Karpas-422 (cell line): ENCODE results near the gene DHDH. TPM values are rescaled to one million over a fixed set of nuclear protein-coding genes. Genes with fewer than 3 reads are reported as not detected.

Experiments
- DNase-seq: peaks from one replicate; pipeline ENCODE4 v3.0.0-alpha.2; 2015
- H2AFZ ChIP-seq: fragments of 200-600 bp; sonication (generic); 2 replicates; pipeline ENCODE4 v1.6.1; 2014; ENCODE audit warnings: antibody characterized with exemption, low read length, mixed read lengths
- H3K27ac ChIP-seq: fragments of 200-600 bp; sonication (generic); 2 replicates; pipeline ENCODE4 v1.5.1; 2014; ENCODE audit warnings: mild to moderate bottlenecking, low read length, moderate library complexity
- H3K27me3 ChIP-seq: fragments of 200-600 bp; sonication (generic); 2 replicates; pipeline ENCODE4 v1.6.1; 2014; ENCODE audit warnings: low read length, mixed read lengths
- H3K36me3 ChIP-seq: fragments of 200-600 bp; sonication (generic); 2 replicates; pipeline ENCODE4 v1.6.1; 2014; ENCODE audit warnings: low read length, mixed read lengths; ENCODE audit not compliant: insufficient read depth
- H3K4me1 ChIP-seq: fragments of 200-600 bp; sonication (generic); 2 replicates; pipeline ENCODE4 v1.6.1; 2014; ENCODE audit warnings: mild to moderate bottlenecking, low read length, mixed read lengths
- H3K4me2 ChIP-seq: fragments of 200-600 bp; sonication (generic); 2 replicates; pipeline ENCODE4 v1.6.1; 2014; ENCODE audit warnings: low read length, low read depth, mild to moderate bottlenecking; ENCODE audit not compliant: poor library complexity, severe bottlenecking
- H3K4me3 ChIP-seq: fragments of 200-600 bp; sonication (generic); 2 replicates; pipeline ENCODE4 v1.5.1; 2014; ENCODE audit warnings: mild to moderate bottlenecking, antibody characterized with exemption, low read length, mixed read lengths
- H3K79me2 ChIP-seq: fragments of 200-600 bp; sonication (generic); 2 replicates; pipeline ENCODE4 v1.6.1; 2014; ENCODE audit warnings: mild to moderate bottlenecking, low read length, mixed read lengths
- H3K9ac ChIP-seq: fragments of 200-600 bp; sonication (generic); 2 replicates; pipeline ENCODE4 v1.6.0; 2014; ENCODE audit warnings: low read length
- H3K9me2 ChIP-seq: fragments of 200-600 bp; sonication (generic), shearing (Covaris generic); replicated peaks from 2 replicates; pipeline ENCODE4 v1.6.0; 2014; ENCODE audit warnings: mild to moderate bottlenecking, low read length, moderate library complexity; ENCODE audit not compliant: insufficient read depth
- H3K9me3 ChIP-seq: fragments of 300-700, 200-600 bp; sonication (generic); 2 replicates; pipeline ENCODE4 v1.6.1; 2014; ENCODE audit warnings: low read length, mixed read lengths
- H4K20me1 ChIP-seq: fragments of 200-600 bp; sonication (generic); 2 replicates; pipeline ENCODE4 v1.6.1; 2014; ENCODE audit warnings: mild to moderate bottlenecking, antibody characterized with exemption, low read length, low read depth; ENCODE audit not compliant: insufficient read depth
- small RNA-seq: library from RNA; depleted of rRNA; stranded (forward); fragments of <200 nt; gene quantifications from one replicate; pipeline ENCODE3, GENCODE V24; 2014
- total RNA-seq: library from RNA; depleted of rRNA; stranded (reverse); fragments of >200 nt; shearing (Covaris generic); gene quantifications from 2 replicates; pipeline ENCODE4 v1.2.3, GENCODE V29; 2014; ENCODE audit warnings: low replicate concordance; rRNA removed

Gene DHDH
- total RNA-seq, 1 experiment from 2014 or later = 3.3 TPM

GRCh38 chr19:48991011-48991609 lies 57.6 kb downstream of the DHDH start:
- H3K27ac ChIP-seq = no peak overlapping the region
- no peak overlapping the region for H2AFZ ChIP-seq
- H4K20me1 ChIP-seq = peaks cover 13% of the 10 kb centered on the region; the same call in 1 of the 2 replicates
- H3K9me3 ChIP-seq = no peaks in the 10 kb centered on the region
- peak overlapping the region; percentile 91 for H3K9ac ChIP-seq
- H3K79me2 ChIP-seq = peaks cover 55% of the 10 kb centered on the region
- H3K27me3 ChIP-seq = no peaks in the 10 kb centered on the region
- peak overlapping the region; percentile 86 for H3K4me2 ChIP-seq
- peaks cover 23% of the 10 kb centered on the region for H3K4me1 ChIP-seq
- H3K36me3 ChIP-seq = no peaks in the 10 kb centered on the region; the same call in none of the 2 replicates
- peak overlapping the region; percentile 87 for H3K4me3 ChIP-seq
- H3K9me2 ChIP-seq = no peaks in the 10 kb centered on the region
- DNase-seq = no peak

GRCh38 chr19:48991873-48992580 lies 58.5 kb downstream of the DHDH start:
- Histone ChIP-seq H3K4me3 (peak overlapping the region; percentile 87), H3K9me2 (no peaks in the 10 kb centered on the region), H3K9me3 (no peaks in the 10 kb centered on the region), H3K79me2 (peaks cover 63% of the 10 kb centered on the region), H3K4me1 (peaks cover 23% of the 10 kb centered on the region), H3K9ac (peak overlapping the region; percentile 91), H4K20me1 (peaks cover 14% of the 10 kb centered on the region), H3K36me3 (no peaks in the 10 kb centered on the region; the same call in none of the 2 replicates), H2AFZ (peak overlapping the region; percentile 33; the same call in 1 of the 2 replicates), H3K27ac (peak overlapping the region; percentile 46; the same call in 1 of the 2 replicates), H3K4me2 (peak overlapping the region; percentile 86), H3K27me3 (no peaks in the 10 kb centered on the region)
- peak; percentile 70 for DNase-seq

- Histone ChIP-seq H3K79me2 (peaks cover 68% of the 10 kb centered on the region), H2AFZ (peak overlapping the region; percentile 33; the same call in 1 of the 2 replicates), H3K4me1 (peaks cover 23% of the 10 kb centered on the region), H3K9me2 (no peaks in the 10 kb centered on the region), H3K27ac (peak overlapping the region; percentile 46; the same call in 1 of the 2 replicates), H3K36me3 (no peaks in the 10 kb centered on the region), H4K20me1 (peaks cover 18% of the 10 kb centered on the region), H3K4me2 (peak overlapping the region; percentile 86), H3K9ac (peak overlapping the region; percentile 91), H3K27me3 (no peaks in the 10 kb centered on the region), H3K9me3 (no peaks in the 10 kb centered on the region), H3K4me3 (peak overlapping the region; percentile 87)
- DNase-seq = peak; percentile 74
Measured at GRCh38 chr19:48992581-48993174, 59.2 kb downstream of the DHDH start.

- peak; percentile 100 for DNase-seq
- Histone ChIP-seq H3K4me1 (peaks cover 23% of the 10 kb centered on the region), H3K4me2 (peak within 1 kb of the TSS; percentile 86), H3K4me3 (peak within 1 kb of the TSS; percentile 87), H3K9me3 (no peaks in the 10 kb centered on the region), H3K9me2 (no peaks in the 10 kb centered on the region), H4K20me1 (peaks cover 24% of the 10 kb centered on the region), H2AFZ (peak within 1 kb of the TSS; percentile 33; the same call in 1 of the 2 replicates), H3K79me2 (peaks cover 75% of the 10 kb centered on the region), H3K27ac (peak within 1 kb of the TSS; percentile 76), H3K36me3 (no peaks in the 10 kb centered on the region), H3K27me3 (no peaks in the 10 kb centered on the region), H3K9ac (peak within 1 kb of the TSS; percentile 91)
Measured at GRCh38 chr19:48993175-48994034, 59.9 kb downstream of the DHDH start, which contains the start of the genes GYS1 and RUVBL2. Gene GYS1, minus strand, starts transcription at chr19:48993309. Its CDS starts 197 bp downstream, at chr19:48993112. Gene RUVBL2, plus strand, starts transcription at chr19:48993887. Its CDS starts 25 bp downstream, at chr19:48993912.

- Histone ChIP-seq H2AFZ (no peak overlapping the region), H3K27me3 (no peaks in the 10 kb centered on the region), H3K4me2 (peak overlapping the region; percentile 84), H3K27ac (peak overlapping the region; percentile 76), H3K4me1 (peaks cover 23% of the 10 kb centered on the region), H3K9ac (peak overlapping the region; percentile 87), H3K36me3 (no peaks in the 10 kb centered on the region), H3K4me3 (peak overlapping the region; percentile 87), H3K9me3 (no peaks in the 10 kb centered on the region), H3K9me2 (no peaks in the 10 kb centered on the region), H4K20me1 (peaks cover 24% of the 10 kb centered on the region), H3K79me2 (peaks cover 76% of the 10 kb centered on the region)
- peak; percentile 54 for DNase-seq
Measured at GRCh38 chr19:48994035-48994386, 60.5 kb downstream of the DHDH start.

Small RNA genes lying within 50 kb of the gene (small RNA-seq; reads per million reads assigned to genes)
- gene AC026803.1 = not detected

Other genes with a start within 250 kb of the DHDH start
- gene FUT2, start 237.7 kb upstream of the DHDH start, total RNA-seq = not detected in 2 replicates
- gene MAMSTR, start 214.0 kb upstream of the DHDH start, total RNA-seq = 0.58 and 0.78 TPM in 2 replicates
- not detected in 2 replicates for gene RASIP1, start 193.1 kb upstream of the DHDH start, total RNA-seq
- gene IZUMO1, start 186.8 kb upstream of the DHDH start, total RNA-seq = not detected in 2 replicates
- gene FUT1, start 181.1 kb upstream of the DHDH start, total RNA-seq = not detected in 2 replicates
- gene FGF21, start 178.2 kb upstream of the DHDH start, total RNA-seq = not detected in 2 replicates
- gene BCAT2, start 122.7 kb upstream of the DHDH start, total RNA-seq = 45.9 and 74.6 TPM in 2 replicates
- gene HSD17B14, start 97.2 kb upstream of the DHDH start, total RNA-seq = 1.0 and 1.9 TPM in 2 replicates
- gene PLEKHA4, start 65.1 kb upstream of the DHDH start, total RNA-seq = not detected in 2 replicates
- gene PPP1R15A, start 61.3 kb upstream of the DHDH start, total RNA-seq = 22.6 and 31.3 TPM in 2 replicates
- gene TULP2, start 35.0 kb upstream of the DHDH start, total RNA-seq = not detected in 2 replicates
- gene NUCB1, start 33.4 kb upstream of the DHDH start, total RNA-seq = 57.5 and 98.2 TPM in 2 replicates
- gene BAX, start 21.2 kb downstream of the DHDH start, total RNA-seq = 93.8 and 164 TPM in 2 replicates
- gene FTL, start 31.6 kb downstream of the DHDH start, total RNA-seq = 6,036 and 6,638 TPM in 2 replicates
- 39.0 and 42.6 TPM in 2 replicates for gene GYS1, start 59.6 kb downstream of the DHDH start, total RNA-seq
- gene RUVBL2, start 60.2 kb downstream of the DHDH start, total RNA-seq = 107 and 298 TPM in 2 replicates
- not detected in 2 replicates for gene LHB, start 83.4 kb downstream of the DHDH start, total RNA-seq
- not detected in 2 replicates for gene CGB3, start 90.6 kb downstream of the DHDH start, total RNA-seq
- not detected in 2 replicates for gene CGB2, start 98.2 kb downstream of the DHDH start, total RNA-seq
- not detected in 2 replicates for gene CGB1, start 103.2 kb downstream of the DHDH start, total RNA-seq
- gene CGB5, start 110.1 kb downstream of the DHDH start, total RNA-seq = not detected in 2 replicates
- not detected in 2 replicates for gene CGB8, start 115.4 kb downstream of the DHDH start, total RNA-seq
- gene CGB7, start 124.0 kb downstream of the DHDH start, total RNA-seq = not detected in 2 replicates
- gene NTF4, start 131.1 kb downstream of the DHDH start, total RNA-seq = not detected in 2 replicates
- not detected in 2 replicates for gene KCNA7, start 139.0 kb downstream of the DHDH start, total RNA-seq
- 420 and 646 TPM in 2 replicates for gene SNRNP70, start 151.8 kb downstream of the DHDH start, total RNA-seq
- gene LIN7B, start 180.7 kb downstream of the DHDH start, total RNA-seq = 6.4 and 23.4 TPM in 2 replicates
- gene C19orf73, start 185.4 kb downstream of the DHDH start, total RNA-seq = 3.4 and 5.5 TPM in 2 replicates
- gene PPFIA3, start 185.8 kb downstream of the DHDH start, total RNA-seq = 5.4 and 7.9 TPM in 2 replicates
- not detected in 2 replicates for gene HRC, start 221.7 kb downstream of the DHDH start, total RNA-seq
- gene TRPM4, start 224.1 kb downstream of the DHDH start, total RNA-seq = not detected in 2 replicates